ENCODE results near the gene TMEM225. TPM values are rescaled to one million over a fixed set of nuclear protein-coding genes. Genes with fewer than 3 reads are reported as not detected.

Gene TMEM225
- total RNA-seq, 2 donors from 2014 or later = not detected

GRCh38 chr11:123838659-123839058, 46.8 kb downstream of the TMEM225 start:
- intact Hi-C loops (cut with DNase I) = no loop called here

DNA sequence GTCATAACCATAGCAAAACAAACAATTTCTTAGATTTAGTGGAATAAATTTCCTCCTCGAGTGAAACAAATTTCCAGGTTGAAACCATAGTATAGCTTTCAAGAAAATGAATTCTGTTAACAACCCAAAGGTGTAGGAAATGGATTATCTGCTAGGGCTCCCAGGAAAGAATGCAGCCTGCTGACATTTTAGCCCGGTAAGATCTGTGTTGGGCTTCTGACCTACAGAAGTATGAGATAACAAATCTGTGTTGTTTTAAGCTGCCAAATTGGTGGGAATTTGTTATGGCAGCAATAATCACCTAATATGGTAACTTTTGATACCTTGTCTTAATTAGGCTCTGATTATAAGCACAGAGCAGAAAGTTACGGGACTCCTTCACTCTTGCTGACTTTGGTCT, 47.3 kb downstream of the TMEM225 start:
- intact Hi-C loops (cut with DNase I) = no loop called here

More at GRCh38 chr11:123838659-123839058, 46.8 kb downstream of the TMEM225 start:
- Histone ChIP-seq H3K4me3 (no peak overlapping the region), H3K36me3 (no peaks in the 10 kb centered on the region), H3K9ac (ENCODE audit: low read depth in 2 of 2, low read length in 2 of 2) (no peak overlapping the region), H3K27ac (no peak overlapping the region), H3K4me1 (no peaks in the 10 kb centered on the region), H3K9me3 (no peaks in the 10 kb centered on the region), H3K27me3 (no peaks in the 10 kb centered on the region)
- DNase-seq = no peak
- TF ChIP-seq, protein P1, sequence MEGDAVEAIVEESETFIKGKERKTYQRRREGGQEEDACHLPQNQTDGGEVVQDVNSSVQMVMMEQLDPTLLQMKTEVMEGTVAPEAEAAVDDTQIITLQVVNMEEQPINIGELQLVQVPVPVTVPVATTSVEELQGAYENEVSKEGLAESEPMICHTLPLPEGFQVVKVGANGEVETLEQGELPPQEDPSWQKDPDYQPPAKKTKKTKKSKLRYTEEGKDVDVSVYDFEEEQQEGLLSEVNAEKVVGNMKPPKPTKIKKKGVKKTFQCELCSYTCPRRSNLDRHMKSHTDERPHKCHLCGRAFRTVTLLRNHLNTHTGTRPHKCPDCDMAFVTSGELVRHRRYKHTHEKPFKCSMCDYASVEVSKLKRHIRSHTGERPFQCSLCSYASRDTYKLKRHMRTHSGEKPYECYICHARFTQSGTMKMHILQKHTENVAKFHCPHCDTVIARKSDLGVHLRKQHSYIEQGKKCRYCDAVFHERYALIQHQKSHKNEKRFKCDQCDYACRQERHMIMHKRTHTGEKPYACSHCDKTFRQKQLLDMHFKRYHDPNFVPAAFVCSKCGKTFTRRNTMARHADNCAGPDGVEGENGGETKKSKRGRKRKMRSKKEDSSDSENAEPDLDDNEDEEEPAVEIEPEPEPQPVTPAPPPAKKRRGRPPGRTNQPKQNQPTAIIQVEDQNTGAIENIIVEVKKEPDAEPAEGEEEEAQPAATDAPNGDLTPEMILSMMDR (IDR thresholded peaks at IDR 0.05) = no peak

GRCh38 chr11:123833095-123833494, 52.4 kb downstream of the TMEM225 start:
- intact Hi-C loops (cut with DNase I) = no loop called here

More for the DNA sequence above, 47.3 kb downstream of the TMEM225 start:
- Histone ChIP-seq H3K4me1 (no peaks in the 10 kb centered on the region), H3K27me3 (no peaks in the 10 kb centered on the region), H3K4me3 (no peak overlapping the region), H3K9ac (ENCODE audit: low read depth in 2 of 2, low read length in 2 of 2) (no peak overlapping the region), H3K36me3 (no peaks in the 10 kb centered on the region), H3K9me3 (no peaks in the 10 kb centered on the region), H3K27ac (no peak overlapping the region)
- DNase-seq = no peak
- TF ChIP-seq, protein P1 (IDR thresholded peaks at IDR 0.05) = no peak

More at GRCh38 chr11:123833095-123833494, 52.4 kb downstream of the TMEM225 start:
- Histone ChIP-seq H3K27me3 (no peaks in the 10 kb centered on the region), H3K4me3 (no peak overlapping the region), H3K9ac (ENCODE audit: low read depth in 2 of 2, low read length in 2 of 2) (no peak overlapping the region), H3K36me3 (no peaks in the 10 kb centered on the region), H3K9me3 (no peaks in the 10 kb centered on the region), H3K4me1 (no peaks in the 10 kb centered on the region), H3K27ac (no peak overlapping the region)
- no peak for DNase-seq
- TF ChIP-seq, protein P1 (IDR thresholded peaks at IDR 0.05) = no peak

Other genes starting within 250 kb of the TMEM225 start
- 1 to 10 TPM in 1 of 2 donors, under 1 TPM in 1; 0.30 to 1.2 TPM for gene SCN3B, start 231.0 kb downstream of the TMEM225 start, total RNA-seq
- 1 to 10 TPM; 7.4 to 8.5 TPM for gene ZNF202, start 144.0 kb downstream of the TMEM225 start, total RNA-seq
- gene OR6X1, start 131.2 kb downstream of the TMEM225 start, total RNA-seq = not detected
- not detected for gene OR6M1, start 79.3 kb downstream of the TMEM225 start, total RNA-seq
- gene OR8D4, start 16.5 kb upstream of the TMEM225 start, total RNA-seq = 1 to 10 TPM in 1 of 2 donors, under 1 TPM in 1; 0.64 to 1.3 TPM
- gene OR4D5, start 53.9 kb upstream of the TMEM225 start, total RNA-seq = 1 to 10 TPM in 1 of 2 donors, under 1 TPM in 1; 0.45 to 1.2 TPM
- gene OR6T1, start 58.2 kb upstream of the TMEM225 start, total RNA-seq = not detected
- gene OR10S1, start 92.1 kb upstream of the TMEM225 start, total RNA-seq = not detected
- gene OR10G6, start 109.5 kb upstream of the TMEM225 start, total RNA-seq = not detected
- under 1 TPM; 0.12 to 0.69 TPM for gene OR10G4, start 127.3 kb upstream of the TMEM225 start, total RNA-seq
- gene OR10G9, start 137.3 kb upstream of the TMEM225 start, total RNA-seq = under 1 TPM in 1 of 2 donors, not detected in 1; 0.32 TPM
- under 1 TPM in 1 of 2 donors, not detected in 1; 0.32 TPM for gene OR10G8, start 141.1 kb upstream of the TMEM225 start, total RNA-seq
- gene OR10G7, start 155.7 kb upstream of the TMEM225 start, total RNA-seq = not detected
- gene VWA5A, start 229.8 kb upstream of the TMEM225 start, total RNA-seq = 10 to 100 TPM; 38.0 to 62.5 TPM

Measured in colonic mucosa (tissue), 4 donors.